Endodermal cell (in vitro differentiated cells): ENCODE data around the gene ZBTB47. TPM values are rescaled to one million over a fixed set of nuclear protein-coding genes. Genes with fewer than 3 reads are reported as not detected.

Source experiments
- DNase-seq: peaks from one replicate; pipeline ENCODE4 v3.0.0-alpha.2; 2017
- H3K27ac ChIP-seq: 2 replicates; pipeline ENCODE4 v1.5.1; 2013; ENCODE audit warnings: mild to moderate bottlenecking, low read depth, low read length, moderate library complexity
- H3K27me3 ChIP-seq: 2 replicates; pipeline ENCODE4 v1.6.1; 2013; ENCODE audit warnings: mild to moderate bottlenecking, low read length, moderate library complexity; ENCODE audit not compliant: insufficient read depth, control insufficient read depth, poor library complexity, severe bottlenecking
- H3K36me3 ChIP-seq: 2 replicates; pipeline ENCODE4 v1.7.0; 2013; ENCODE audit warnings: mild to moderate bottlenecking, low read length, moderate library complexity; ENCODE audit not compliant: control insufficient read depth, insufficient read depth
- H3K4me1 ChIP-seq: one replicate; pipeline ENCODE4 v1.7.0; 2013; ENCODE audit warnings: low read length; ENCODE audit not compliant: control insufficient read depth, insufficient read depth
- H3K4me3 ChIP-seq: 2 replicates; pipeline ENCODE4 v1.5.1; 2013; ENCODE audit warnings: mild to moderate bottlenecking, low read length, moderate library complexity
- H3K9ac ChIP-seq: 2 replicates; pipeline ENCODE4 v1.6.1; 2013; ENCODE audit warnings: mild to moderate bottlenecking, low read length, moderate library complexity; ENCODE audit not compliant: poor library complexity, severe bottlenecking; ENCODE audit errors: extremely low read depth
- H3K9me3 ChIP-seq: 2 replicates; pipeline ENCODE4 v1.6.1; 2013; ENCODE audit warnings: mild to moderate bottlenecking, low read length, moderate library complexity; ENCODE audit not compliant: control insufficient read depth
- H3K27ac Mint-ChIP-seq: 2 replicates; pipeline ENCODE4 v1.8.0; 2020; ENCODE audit warnings: mixed read lengths
- H3K27me3 Mint-ChIP-seq: 2 replicates; pipeline ENCODE4 v1.8.0; 2021; ENCODE audit warnings: mild to moderate bottlenecking, mixed read lengths; ENCODE audit not compliant: insufficient read depth
- H3K36me3 Mint-ChIP-seq: 2 replicates; pipeline ENCODE4 v1.8.0; 2020; ENCODE audit warnings: low read depth, mixed read lengths
- H3K4me1 Mint-ChIP-seq: 2 replicates; pipeline ENCODE4 v1.8.0; 2020; ENCODE audit warnings: mixed read lengths
- H3K4me3 Mint-ChIP-seq: 2 replicates; pipeline ENCODE4 v1.8.0; 2020; ENCODE audit warnings: mild to moderate bottlenecking, moderate library complexity, mixed read lengths
- H3K9me3 Mint-ChIP-seq: 2 replicates; pipeline ENCODE4 v1.8.0; 2020; ENCODE audit warnings: mild to moderate bottlenecking, mixed read lengths
- WGBS, 2 experiments: methylation state at CpG; one replicate each; pipeline versions ENCODE4 v1.1.5 to v1.1.7; 2013; ENCODE audit warnings: missing lambda C conversion rate in 2 of 2, mixed read lengths in 1 of 2; ENCODE audit not compliant: insufficient coverage in 1 of 2, insufficient read length in 1 of 2; 5-methylcytosine and 5-hydroxymethylcytosine counted together
- total RNA-seq, 2 donors: library from RNA; stranded (reverse); fragmentation: NEBNext Ultra II Directional in 1 of 2; extraction: Animal tissue kit (Norgen Biotek cat#: 25700) in 1 of 2; gene quantifications; 2 replicates in 1 of 2; 3 replicates in 1 of 2; pipeline ENCODE4 v1.2.1, GENCODE V29; 2021
- TF ChIP-seq, protein P1 (sequence below): fragments of 200-600 bp; sonication (generic); conservative IDR thresholded peaks from 2 replicates; pipeline ENCODE4 v1.5.0; 2021; ENCODE audit warnings: antibody characterized with exemption, mild to moderate bottlenecking

The ZBTB47 gene
- total RNA-seq, 2 donors from 2014 or later, result 4.6 to 7.2 TPM

- Histone ChIP-seq H3K36me3 (no peaks in the 10 kb centered on the region), H3K27me3 (no peaks in the 10 kb centered on the region), H3K4me3 (no peak overlapping the region), H3K27ac (no peak overlapping the region), H3K4me1 (no peaks in the 10 kb centered on the region), H3K9ac (no peak overlapping the region), H3K9me3 (no peaks in the 10 kb centered on the region)
- no peaks in the 10 kb centered on the region for H3K36me3 Mint-ChIP-seq
- H3K4me3 Mint-ChIP-seq, result no peak overlapping the region
- WGBS, 2 experiments, result 81 to 88% methylated on average over 5 to 7 of the region's 7 CpGs
- TF ChIP-seq, protein P1, sequence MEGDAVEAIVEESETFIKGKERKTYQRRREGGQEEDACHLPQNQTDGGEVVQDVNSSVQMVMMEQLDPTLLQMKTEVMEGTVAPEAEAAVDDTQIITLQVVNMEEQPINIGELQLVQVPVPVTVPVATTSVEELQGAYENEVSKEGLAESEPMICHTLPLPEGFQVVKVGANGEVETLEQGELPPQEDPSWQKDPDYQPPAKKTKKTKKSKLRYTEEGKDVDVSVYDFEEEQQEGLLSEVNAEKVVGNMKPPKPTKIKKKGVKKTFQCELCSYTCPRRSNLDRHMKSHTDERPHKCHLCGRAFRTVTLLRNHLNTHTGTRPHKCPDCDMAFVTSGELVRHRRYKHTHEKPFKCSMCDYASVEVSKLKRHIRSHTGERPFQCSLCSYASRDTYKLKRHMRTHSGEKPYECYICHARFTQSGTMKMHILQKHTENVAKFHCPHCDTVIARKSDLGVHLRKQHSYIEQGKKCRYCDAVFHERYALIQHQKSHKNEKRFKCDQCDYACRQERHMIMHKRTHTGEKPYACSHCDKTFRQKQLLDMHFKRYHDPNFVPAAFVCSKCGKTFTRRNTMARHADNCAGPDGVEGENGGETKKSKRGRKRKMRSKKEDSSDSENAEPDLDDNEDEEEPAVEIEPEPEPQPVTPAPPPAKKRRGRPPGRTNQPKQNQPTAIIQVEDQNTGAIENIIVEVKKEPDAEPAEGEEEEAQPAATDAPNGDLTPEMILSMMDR, result no peak
- peaks cover 3% of the 10 kb centered on the region for H3K4me1 Mint-ChIP-seq
- H3K9me3 Mint-ChIP-seq, result no peaks in the 10 kb centered on the region
- H3K27ac Mint-ChIP-seq, result no peak overlapping the region
- peaks cover 2% of the 10 kb centered on the region for H3K27me3 Mint-ChIP-seq
- DNase-seq, result no peak
Measured at GRCh38 chr3:42710323-42711021, 57.0 kb downstream of the ZBTB47 start.

DNA sequence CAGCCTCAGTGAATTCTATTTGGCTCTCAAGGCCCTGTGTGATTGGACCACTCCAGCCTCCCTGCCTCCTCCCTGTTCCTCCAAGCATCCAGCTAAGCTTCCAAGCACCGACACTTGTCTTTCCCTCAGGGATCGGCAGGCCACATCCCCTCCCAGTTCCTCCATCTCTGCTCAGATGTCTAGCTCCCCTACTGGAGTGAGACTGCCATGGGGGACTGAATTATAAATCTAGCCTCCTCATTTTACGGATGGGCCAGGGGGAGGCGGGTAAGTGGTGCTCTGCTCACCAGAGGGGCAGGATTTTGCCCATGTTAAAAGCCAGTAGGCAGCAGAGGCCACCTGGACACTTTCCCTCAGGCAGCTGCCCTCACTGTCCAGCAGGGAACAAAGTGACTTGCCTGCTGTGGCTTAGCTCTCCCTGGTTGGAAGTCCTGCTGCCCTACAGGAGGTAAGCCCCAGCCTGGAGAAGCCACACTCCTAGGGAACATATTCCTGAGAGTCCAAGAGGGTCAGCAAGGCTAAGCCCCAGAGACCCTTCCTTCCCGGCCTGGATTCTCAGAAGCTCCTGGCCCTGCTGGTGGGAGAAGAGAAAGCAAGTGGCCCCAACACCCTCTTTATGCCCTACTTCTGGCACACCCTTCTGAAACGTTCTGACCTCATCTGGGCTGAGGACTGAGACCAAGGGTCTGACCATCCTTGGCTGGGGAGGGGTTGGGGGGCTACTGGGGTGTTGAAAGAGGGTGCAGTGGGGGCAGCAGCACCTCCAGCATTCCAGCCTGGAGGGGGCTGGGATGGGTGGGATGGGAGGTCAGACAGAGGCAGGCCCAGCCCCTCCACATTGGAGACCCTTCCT, 58.2 kb downstream of the ZBTB47 start:
- Histone ChIP-seq H3K36me3 (no peaks in the 10 kb centered on the region), H3K4me3 (no peak overlapping the region), H3K9ac (no peak overlapping the region), H3K4me1 (no peaks in the 10 kb centered on the region), H3K9me3 (no peaks in the 10 kb centered on the region), H3K27ac (no peak overlapping the region), H3K27me3 (no peaks in the 10 kb centered on the region)
- Mint-ChIP-seq H3K4me1 (peaks cover 3% of the 10 kb centered on the region), H3K27me3 (peaks cover 2% of the 10 kb centered on the region), H3K36me3 (no peaks in the 10 kb centered on the region), H3K27ac (no peak overlapping the region), H3K9me3 (no peaks in the 10 kb centered on the region), H3K4me3 (no peak overlapping the region)
- TF ChIP-seq, protein P1, result peak; percentile 57
- WGBS, 2 experiments, result 73 to 87% methylated on average over 3 to 6 of the region's 6 CpGs
- DNase-seq, result peak; percentile 65

- no peak overlapping the region for H3K27ac Mint-ChIP-seq
- 88 to 100% methylated on average over 2 to 4 of the region's 4 CpGs for WGBS, 2 experiments
- no peak overlapping the region for H3K4me3 Mint-ChIP-seq
- H3K4me1 ChIP-seq, result no peaks in the 10 kb centered on the region
- no peaks in the 10 kb centered on the region for H3K27me3 Mint-ChIP-seq
- no peaks in the 10 kb centered on the region for H3K9me3 Mint-ChIP-seq
- no peaks in the 10 kb centered on the region for H3K27me3 ChIP-seq
- no peak for DNase-seq
- no peak overlapping the region for H3K4me3 ChIP-seq
- no peak overlapping the region for H3K27ac ChIP-seq
- TF ChIP-seq, protein P1, result no peak
- H3K36me3 ChIP-seq, result no peaks in the 10 kb centered on the region
- no peak overlapping the region for H3K9ac ChIP-seq
- H3K36me3 Mint-ChIP-seq, result no peaks in the 10 kb centered on the region
- no peaks in the 10 kb centered on the region for H3K9me3 ChIP-seq
- peaks cover 3% of the 10 kb centered on the region for H3K4me1 Mint-ChIP-seq
Measured at GRCh38 chr3:42712344-42712648, 58.8 kb downstream of the ZBTB47 start.
